GOT3 (cell line): Measurements from ENCODE around the gene LDB2.
A peak's percentile ranks its signal among the peaks of the same experiment; 100 is the strongest.
"Not testable (repeated sequence)": the region's sequence is repeated elsewhere in the genome, so short reads cannot be mapped to it uniquely, and the experiment has no call there.

ENCODE experiments used
- DNase-seq: peaks from one replicate; lab custom pipeline; 2025; ENCODE audit warnings: mixed read lengths; lab: John Stamatoyannopoulos, UW

The LDB2 gene

GRCh38 chr4:16544869-16545268 is 353.6 kb downstream of the LDB2 start:
- DNase-seq = no peak

GRCh38 chr4:16544251-16544721 is 354.2 kb downstream of the LDB2 start:
- no peak for DNase-seq

GRCh38 chr4:16537926-16538325 is 360.5 kb downstream of the LDB2 start:
- DNase-seq = no peak

- DNase-seq = no peak
Observed at GRCh38 chr4:16532240-16532970, 366.0 kb downstream of the LDB2 start.

GRCh38 chr4:16530688-16531635 is 367.5 kb downstream of the LDB2 start:
- no peak for DNase-seq

GRCh38 chr4:16524911-16525554 is 373.4 kb downstream of the LDB2 start:
- DNase-seq = no peak

- no peak for DNase-seq
Observed at GRCh38 chr4:16524406-16524805, 374.0 kb downstream of the LDB2 start.

- DNase-seq = not testable (repeated sequence)
Observed at GRCh38 chr4:16523526-16523925, 374.9 kb downstream of the LDB2 start.

- DNase-seq = no peak
Observed at GRCh38 chr4:16521156-16521915, 377.1 kb downstream of the LDB2 start.

GRCh38 chr4:16516796-16517439 is 381.5 kb downstream of the LDB2 start:
- DNase-seq = no peak

- no peak for DNase-seq
Observed at GRCh38 chr4:16513876-16514275, 384.6 kb downstream of the LDB2 start.

GRCh38 chr4:16508968-16509367 is 389.5 kb downstream of the LDB2 start:
- no peak for DNase-seq

- DNase-seq = no peak
Observed at GRCh38 chr4:16505726-16506125, 392.7 kb downstream of the LDB2 start.

- DNase-seq = no peak
Observed at GRCh38 chr4:16505267-16505666, 393.2 kb downstream of the LDB2 start.

- no peak for DNase-seq
Observed at GRCh38 chr4:16503421-16504100, 394.9 kb downstream of the LDB2 start.

- no peak for DNase-seq
Observed at GRCh38 chr4:16498978-16499377, 399.5 kb downstream of the LDB2 start.

- DNase-seq = peak; percentile 13
Observed at GRCh38 chr4:16496501-16496900, 401.9 kb downstream of the LDB2 start.

GRCh38 chr4:16492872-16493271 is 405.6 kb downstream of the LDB2 start:
- no peak for DNase-seq

- DNase-seq = no peak
Observed at GRCh38 chr4:16489226-16489625, 409.2 kb downstream of the LDB2 start.

- no peak for DNase-seq
Observed at GRCh38 chr4:16488084-16488483, 410.4 kb downstream of the LDB2 start.

- DNase-seq = no peak
Observed at GRCh38 chr4:16484711-16485110, 413.7 kb downstream of the LDB2 start.
